PFSK-1 (cell line): ENCODE measurements around the gene SLC5A1.

Experiments
- FOXP2 ChIP-seq: optimal IDR thresholded peaks from 2 replicates; pipeline ENCODE3; 2011; ENCODE audit warnings: borderline replicate concordance, control low read depth, inconsistent platforms; ENCODE audit not compliant: insufficient read depth; ENCODE audit errors: extremely low read length, extremely low read depth
- POLR2AphosphoS5 ChIP-seq: IDR thresholded peaks from 2 replicates; pipeline ENCODE4 v1.6.1; 2012; ENCODE audit warnings: low read depth, mild to moderate bottlenecking, control low read depth, low read length, moderate library complexity
- REST ChIP-seq, 2 experiments: IDR thresholded peaks; 2 replicates each; pipeline versions ENCODE4 v1.6.1 to v1.8.0; 2011 to 2012; ENCODE audit warnings: low read depth in 2 of 2, low read length in 2 of 2, control low read depth in 1 of 2, inconsistent platforms in 1 of 2, mild to moderate bottlenecking in 1 of 2, moderate library complexity in 1 of 2; ENCODE audit not compliant: insufficient read depth in 1 of 2
- SIN3A ChIP-seq: IDR thresholded peaks from 2 replicates; pipeline ENCODE4 v1.6.1; 2012; ENCODE audit warnings: mild to moderate bottlenecking, low read length, moderate library complexity, borderline replicate concordance; ENCODE audit not compliant: insufficient read depth
- TAF1 ChIP-seq: IDR thresholded peaks from 2 replicates; pipeline ENCODE4 v1.6.1; 2012; ENCODE audit warnings: low read length, control low read depth, borderline replicate concordance; ENCODE audit not compliant: insufficient read depth

GRCh38 chr22:32005453-32005852 lies 37.6 kb upstream of the SLC5A1 start:
- TF ChIP-seq TAF1 (no peak), REST (IDR thresholded peaks at IDR 0.05; ENCODE audit: insufficient read depth in 1 of 2, low read depth in 2 of 2, low read length in 2 of 2) (no peak), SIN3A (no peak), POLR2AphosphoS5 (no peak), FOXP2 (no peak)
